HEK293 (cell line): Measurements from ENCODE around the gene HSF5.

ENCODE experiments used
- BCL11B ChIP-seq: fragments of 450-650 bp; formaldehyde crosslinking; IDR thresholded peaks from 2 replicates; pipeline ENCODE4 v1.5.1; 2016; ENCODE audit warnings: low read depth, missing biosample characterization, missing genetic modification characterization
- IKZF3 ChIP-seq: fragments of 450-650 bp; IDR thresholded peaks from 2 replicates; pipeline ENCODE4 v1.5.0; 2018; ENCODE audit warnings: missing biosample characterization, mild to moderate bottlenecking, missing genetic modification characterization, moderate library complexity
- KLF17 ChIP-seq: fragments of 450-650 bp; formaldehyde crosslinking; IDR thresholded peaks from 2 replicates; pipeline ENCODE4 v1.5.1; 2016; ENCODE audit warnings: missing biosample characterization, missing genetic modification characterization
- OSR2 ChIP-seq: fragments of 450-650 bp; formaldehyde crosslinking; IDR thresholded peaks from 2 replicates; pipeline ENCODE4 v1.5.1; 2016; ENCODE audit warnings: missing biosample characterization, missing genetic modification characterization
- PBX3 ChIP-seq: sonication (generic); formaldehyde crosslinking; IDR thresholded peaks from 2 replicates; pipeline ENCODE4 v1.8.1; 2022; ENCODE audit warnings: mild to moderate bottlenecking, moderate library complexity, missing genetic modification reagents
- PRDM1 ChIP-seq: fragments of 450-650 bp; formaldehyde crosslinking; IDR thresholded peaks from 2 replicates; pipeline ENCODE4; 2016; ENCODE audit warnings: missing biosample characterization, missing genetic modification characterization
- RBAK ChIP-seq: fragments of 450-650 bp; formaldehyde crosslinking; IDR thresholded peaks from 2 replicates; pipeline ENCODE4 v1.5.1; 2016; ENCODE audit warnings: missing biosample characterization, missing genetic modification characterization
- SETDB1 ChIP-seq: IDR thresholded peaks from one replicate; pipeline ENCODE4 v1.6.1; 2017; ENCODE audit warnings: mild to moderate bottlenecking, low read length, moderate library complexity, mixed read lengths; ENCODE audit not compliant: insufficient read length
- ZBTB10 ChIP-seq: fragments of 450-650 bp; formaldehyde crosslinking; IDR thresholded peaks from 2 replicates; pipeline ENCODE4 v1.5.1; 2016; ENCODE audit warnings: missing biosample characterization, missing genetic modification characterization
- ZBTB20 ChIP-seq: fragments of 450-650 bp; formaldehyde crosslinking; IDR thresholded peaks from 2 replicates; pipeline ENCODE4 v1.5.1; 2016; ENCODE audit warnings: missing biosample characterization, missing genetic modification characterization
- ZBTB48 ChIP-seq: fragments of 450-650 bp; formaldehyde crosslinking; IDR thresholded peaks from 2 replicates; pipeline ENCODE4 v1.5.1; 2016; ENCODE audit warnings: missing biosample characterization, missing genetic modification characterization
- ZFP41 ChIP-seq: fragments of 450-650 bp; formaldehyde crosslinking; IDR thresholded peaks from 2 replicates; pipeline ENCODE4 v1.5.1; 2016; ENCODE audit warnings: missing biosample characterization, missing genetic modification characterization, borderline replicate concordance
- ZFP69B ChIP-seq: fragments of 450-650 bp; formaldehyde crosslinking; IDR thresholded peaks from 2 replicates; pipeline ENCODE4 v1.5.1; 2016; ENCODE audit warnings: missing biosample characterization, missing genetic modification characterization
- ZNF148 ChIP-seq: fragments of 450-650 bp; formaldehyde crosslinking; IDR thresholded peaks from 2 replicates; pipeline ENCODE4 v1.5.0; 2017; ENCODE audit warnings: missing biosample characterization, missing genetic modification characterization, borderline replicate concordance
- ZNF16 ChIP-seq: fragments of 450-650 bp; formaldehyde crosslinking; IDR thresholded peaks from 2 replicates; pipeline ENCODE4 v1.5.1; 2016; ENCODE audit warnings: low read depth, missing biosample characterization, missing genetic modification characterization
- ZNF175 ChIP-seq: fragments of 450-650 bp; formaldehyde crosslinking; IDR thresholded peaks from 2 replicates; pipeline ENCODE4 v1.5.1; 2016; ENCODE audit warnings: missing biosample characterization, missing genetic modification characterization
- ZNF2 ChIP-seq: fragments of 450-650 bp; formaldehyde crosslinking; IDR thresholded peaks from 2 replicates; pipeline ENCODE4 v1.5.1; 2016; ENCODE audit warnings: missing biosample characterization, missing genetic modification characterization
- ZNF214 ChIP-seq: fragments of 450-650 bp; formaldehyde crosslinking; IDR thresholded peaks from 2 replicates; pipeline ENCODE4 v1.5.1; 2017; ENCODE audit warnings: missing biosample characterization, mild to moderate bottlenecking, missing genetic modification characterization, borderline replicate concordance
- ZNF280D ChIP-seq: fragments of 450-650 bp; formaldehyde crosslinking; IDR thresholded peaks from 2 replicates; pipeline ENCODE4 v1.5.1; 2016; ENCODE audit warnings: missing biosample characterization, missing genetic modification characterization
- ZNF335 ChIP-seq: fragments of 450-650 bp; formaldehyde crosslinking; conservative IDR thresholded peaks from 2 replicates; pipeline ENCODE4 v1.5.1; 2016; ENCODE audit warnings: missing biosample characterization, missing genetic modification characterization
- ZNF354C ChIP-seq: fragments of 450-650 bp; formaldehyde crosslinking; IDR thresholded peaks from 2 replicates; pipeline ENCODE4 v1.5.1; 2016; ENCODE audit warnings: missing biosample characterization, missing genetic modification characterization, low read depth, borderline replicate concordance
- ZNF48 ChIP-seq: fragments of 450-650 bp; formaldehyde crosslinking; IDR thresholded peaks from 2 replicates; pipeline ENCODE4 v1.5.1; 2016; ENCODE audit warnings: missing biosample characterization, missing genetic modification characterization
- ZNF501 ChIP-seq: fragments of 450-650 bp; formaldehyde crosslinking; IDR thresholded peaks from 2 replicates; pipeline ENCODE4 v1.5.1; 2016; ENCODE audit warnings: missing biosample characterization, missing genetic modification characterization
- ZNF529 ChIP-seq: fragments of 450-650 bp; formaldehyde crosslinking; IDR thresholded peaks from 2 replicates; pipeline ENCODE4 v1.5.1; 2017; ENCODE audit warnings: missing genetic modification characterization, missing biosample characterization; ENCODE audit not compliant: insufficient replicate concordance
- ZNF561 ChIP-seq: fragments of 450-650 bp; IDR thresholded peaks from 2 replicates; pipeline ENCODE4 v1.5.1; 2018; ENCODE audit warnings: missing biosample characterization, missing genetic modification characterization, borderline replicate concordance
- ZNF623 ChIP-seq: fragments of 450-650 bp; formaldehyde crosslinking; IDR thresholded peaks from 2 replicates; pipeline ENCODE4 v1.5.1; 2016; ENCODE audit warnings: missing biosample characterization, missing genetic modification characterization
- ZNF664 ChIP-seq: fragments of 450-650 bp; formaldehyde crosslinking; IDR thresholded peaks from 2 replicates; pipeline ENCODE4 v1.5.1; 2016; ENCODE audit warnings: missing biosample characterization, missing genetic modification characterization
- ZNF701 ChIP-seq: fragments of 450-650 bp; formaldehyde crosslinking; IDR thresholded peaks from 2 replicates; pipeline ENCODE4 v1.5.1; 2016; ENCODE audit warnings: missing biosample characterization, missing genetic modification characterization
- ZNF704 ChIP-seq: fragments of 450-650 bp; formaldehyde crosslinking; IDR thresholded peaks from 2 replicates; pipeline ENCODE4 v1.5.1; 2016; ENCODE audit warnings: missing biosample characterization, missing genetic modification characterization
- ZNF707 ChIP-seq: fragments of 450-650 bp; formaldehyde crosslinking; IDR thresholded peaks from 2 replicates; pipeline ENCODE4 v1.5.1; 2016; ENCODE audit warnings: missing biosample characterization, missing genetic modification characterization
- ZNF843 ChIP-seq: fragments of 450-650 bp; formaldehyde crosslinking; IDR thresholded peaks from 2 replicates; pipeline ENCODE4 v1.5.1; 2016; ENCODE audit warnings: missing biosample characterization, missing genetic modification characterization

Gene HSF5

GRCh38 chr17:58387834-58388233 is 100.4 kb downstream of the HSF5 start (continued):
- TF ChIP-seq ZBTB20 (tag by site-specific recombination) (peak; percentile 35; the same call in 1 of the 2 replicates), ZFP41 (no peak), ZNF48 (tag by site-specific recombination) (no peak), ZNF529 (tag by site-specific recombination) (no peak), KLF17 (tag by site-specific recombination) (peak; percentile 98), ZNF501 (tag by site-specific recombination) (no peak), IKZF3 (tag by site-specific recombination) (peak; percentile 53; the same call in 1 of the 2 replicates), PRDM1 (tag by site-specific recombination) (no peak), ZNF707 (tag by site-specific recombination) (no peak), ZNF701 (no peak), ZNF561 (tag by site-specific recombination) (peak; percentile 87), ZNF623 (tag by site-specific recombination) (no peak), ZNF2 (peak; percentile 70), ZNF704 (no peak), BCL11B (tag by site-specific recombination) (peak; percentile 85), ZBTB10 (tag by site-specific recombination) (peak; percentile 78), RBAK (no peak), OSR2 (tag by site-specific recombination) (peak; percentile 92), ZNF175 (tag by site-specific recombination) (no peak), ZNF16 (tag by site-specific recombination) (no peak), ZNF280D (tag by site-specific recombination) (no peak), PBX3 (CRISPR knock-in tag) (no peak), ZNF148 (tag by site-specific recombination) (no peak), ZNF664 (tag by site-specific recombination) (no peak), ZNF335 (tag by site-specific recombination) (peak; percentile 85), ZNF354C (tag by site-specific recombination) (no peak), ZBTB48 (tag by site-specific recombination) (0 out of 2 replicates have a peak, but pooled peaks have one; percentile 19), ZFP69B (peak; percentile 59; the same call in 1 of the 2 replicates), SETDB1 (no peak), ZNF843 (peak; percentile 95), ZNF214 (tag by site-specific recombination) (no peak)
